Measurements from ENCODE around the gene SSR4.

DNA sequence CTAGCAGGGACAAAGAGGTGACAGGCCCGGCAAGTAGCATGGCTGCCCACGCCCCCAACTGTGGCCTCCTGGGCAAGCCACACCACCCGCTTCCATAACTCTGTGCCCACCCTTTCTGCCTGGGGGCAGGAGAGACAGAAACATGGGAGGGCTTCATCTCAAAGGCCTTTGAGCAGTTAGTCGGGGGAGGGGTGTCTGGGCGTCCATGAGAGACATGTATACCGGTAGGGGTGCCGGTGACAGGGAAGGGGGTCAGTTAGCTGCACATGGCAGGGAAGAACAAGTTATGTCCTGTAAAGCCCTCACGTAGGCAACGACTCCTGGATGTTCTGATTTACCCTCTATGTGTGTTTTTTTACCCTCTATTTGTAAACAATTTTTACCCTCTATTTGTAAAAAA is 26.6 kb downstream of the SSR4 start:
- TF ChIP-seq, protein P1, sequence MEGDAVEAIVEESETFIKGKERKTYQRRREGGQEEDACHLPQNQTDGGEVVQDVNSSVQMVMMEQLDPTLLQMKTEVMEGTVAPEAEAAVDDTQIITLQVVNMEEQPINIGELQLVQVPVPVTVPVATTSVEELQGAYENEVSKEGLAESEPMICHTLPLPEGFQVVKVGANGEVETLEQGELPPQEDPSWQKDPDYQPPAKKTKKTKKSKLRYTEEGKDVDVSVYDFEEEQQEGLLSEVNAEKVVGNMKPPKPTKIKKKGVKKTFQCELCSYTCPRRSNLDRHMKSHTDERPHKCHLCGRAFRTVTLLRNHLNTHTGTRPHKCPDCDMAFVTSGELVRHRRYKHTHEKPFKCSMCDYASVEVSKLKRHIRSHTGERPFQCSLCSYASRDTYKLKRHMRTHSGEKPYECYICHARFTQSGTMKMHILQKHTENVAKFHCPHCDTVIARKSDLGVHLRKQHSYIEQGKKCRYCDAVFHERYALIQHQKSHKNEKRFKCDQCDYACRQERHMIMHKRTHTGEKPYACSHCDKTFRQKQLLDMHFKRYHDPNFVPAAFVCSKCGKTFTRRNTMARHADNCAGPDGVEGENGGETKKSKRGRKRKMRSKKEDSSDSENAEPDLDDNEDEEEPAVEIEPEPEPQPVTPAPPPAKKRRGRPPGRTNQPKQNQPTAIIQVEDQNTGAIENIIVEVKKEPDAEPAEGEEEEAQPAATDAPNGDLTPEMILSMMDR (conservative IDR thresholded peaks at IDR 0.05; ENCODE audit: low read depth, low read length), result no peak
- TF ChIP-seq EZH2 (IDR thresholded peaks at IDR 0.05; ENCODE audit: low read length, unreplicated experiment), result no peak
- no peak for TF ChIP-seq EZH2phosphoT487 (IDR thresholded peaks at IDR 0.05; ENCODE audit: borderline replicate concordance, low read length)
